Stimulated activated naive CD4-positive, alpha-beta T cell (primary cell): Measurements from ENCODE around the gene TSPAN17.

Experiments used
- DNase-seq, 6 experiments: peaks; one replicate each; lab custom pipeline; 2025; lab: John Stamatoyannopoulos, UW

Gene TSPAN17

GRCh38 chr5:176642675-176643490 is 4.4 kb upstream of the TSPAN17 start:
- DNase-seq, result no peak

DNA sequence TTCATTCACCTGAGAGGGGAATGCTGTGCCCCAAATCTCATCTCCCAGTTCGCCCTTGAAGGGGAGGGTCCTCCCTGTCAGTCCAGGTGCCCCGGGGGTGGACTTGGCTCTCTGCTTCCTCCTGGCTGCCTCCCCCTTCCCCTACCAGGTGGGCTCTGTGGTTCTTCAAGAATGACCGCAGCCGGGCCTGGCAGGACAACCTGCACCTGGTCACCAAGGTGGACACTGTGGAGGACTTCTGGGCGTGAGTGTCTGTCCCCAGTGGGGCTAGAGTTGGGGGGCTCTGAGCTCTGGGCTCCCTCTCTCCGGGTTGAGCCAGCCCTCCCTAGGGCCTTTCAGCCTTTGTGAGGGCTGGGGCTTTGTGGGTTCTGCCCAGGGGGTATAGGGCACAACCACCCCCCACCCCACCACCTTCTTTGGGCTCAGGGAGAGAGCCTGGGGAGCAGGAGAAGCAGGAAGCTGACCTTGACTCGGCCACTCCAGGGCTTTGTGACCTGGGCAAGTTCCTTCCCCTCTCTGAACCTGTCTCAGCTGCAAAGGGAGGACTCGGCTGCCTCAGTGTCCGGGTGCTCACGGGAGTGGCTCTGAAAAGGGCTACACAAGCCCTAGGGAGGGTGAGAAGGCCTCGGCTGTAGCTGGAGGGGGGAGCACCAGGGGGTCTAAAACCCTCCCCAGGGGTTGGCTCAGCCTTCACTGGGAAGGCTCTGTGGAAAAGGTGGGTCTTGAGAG is 3.6 kb upstream of the TSPAN17 start:
- DNase-seq, result no peak

- no peak for DNase-seq
Observed at GRCh38 chr5:176644294-176644693, 3.0 kb upstream of the TSPAN17 start.

- DNase-seq, result no peak
Observed at GRCh38 chr5:176644878-176645670, 2.2 kb upstream of the TSPAN17 start.

DNA sequence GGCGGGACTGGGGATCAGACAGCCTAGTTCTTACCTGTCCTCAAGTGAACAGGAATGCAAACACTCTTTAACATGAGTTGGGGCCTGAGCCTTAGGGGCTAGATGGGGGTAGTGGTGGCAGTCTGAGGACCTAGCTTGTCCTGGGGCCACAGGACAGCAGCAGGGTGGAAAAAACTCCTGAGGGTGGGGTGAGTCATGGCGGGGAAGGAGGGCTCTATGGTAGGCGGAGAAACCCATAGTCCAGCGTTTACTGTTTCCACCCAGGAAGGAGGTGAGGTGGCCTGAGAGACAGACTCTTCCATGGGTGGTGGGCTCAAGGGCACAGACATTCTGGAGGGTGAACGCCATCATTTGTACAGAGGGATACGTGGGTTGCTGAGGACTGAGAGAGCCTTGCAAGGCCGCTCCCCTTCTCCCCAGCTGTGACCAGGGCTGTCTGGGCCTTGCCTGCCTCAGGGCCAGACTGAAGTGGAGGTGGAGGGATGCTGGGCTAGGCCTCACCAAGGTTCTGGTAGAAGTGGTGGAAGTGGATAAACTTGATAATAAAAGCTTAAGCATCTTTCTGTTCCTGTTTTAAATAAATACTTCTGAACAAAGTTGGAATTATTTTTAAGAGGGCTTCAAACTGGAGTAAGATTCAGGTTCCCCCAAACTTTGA is 1.1 kb upstream of the TSPAN17 start:
- no peak for DNase-seq

DNA sequence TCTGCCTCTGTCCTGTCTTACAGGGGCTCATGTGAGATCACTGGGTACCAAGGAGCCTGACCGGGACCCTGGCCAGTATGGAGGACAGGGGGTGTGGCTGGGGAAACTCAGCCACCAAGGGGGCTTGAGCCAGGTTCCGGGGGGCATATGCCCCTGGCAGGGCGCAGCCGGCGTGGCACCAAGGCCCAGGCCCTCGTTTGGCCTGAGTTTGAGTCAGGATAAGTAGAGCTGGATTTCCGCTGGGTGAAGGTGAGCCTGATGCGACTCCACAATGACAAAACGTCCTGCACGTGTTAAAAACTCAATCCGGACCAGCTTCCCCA is 616 bp upstream of the TSPAN17 start:
- no peak for DNase-seq

DNA sequence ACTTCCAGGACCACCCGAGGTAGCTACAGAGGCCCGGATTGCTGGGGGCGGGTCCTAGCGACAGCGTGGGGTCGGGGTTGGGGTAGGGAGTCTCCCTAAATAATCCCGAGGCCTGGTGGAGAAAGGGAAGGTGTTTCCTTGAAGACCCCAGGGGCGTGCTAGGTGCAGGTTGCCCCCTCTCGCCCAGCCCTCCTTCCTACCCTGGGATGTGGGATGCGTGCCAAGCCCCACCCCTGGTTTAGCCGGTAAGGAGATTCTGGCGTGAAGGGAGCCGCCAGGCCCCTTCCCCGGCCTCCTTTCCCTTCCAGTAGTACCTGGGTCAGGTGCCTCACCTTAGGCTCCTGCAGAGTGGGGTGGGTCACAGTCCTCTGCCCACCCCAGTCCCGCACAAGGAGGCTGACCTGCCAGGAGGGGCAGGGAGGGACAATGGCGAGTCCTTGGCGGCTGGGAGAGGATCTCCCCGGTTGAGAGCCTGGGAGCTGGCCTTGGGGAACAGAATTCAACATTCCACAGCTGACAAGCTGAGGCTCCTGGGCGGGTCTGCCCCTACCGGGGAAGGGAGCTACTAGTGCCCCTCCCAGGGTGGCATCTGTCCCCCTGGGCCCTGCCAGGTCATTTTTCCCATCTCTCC is 674 bp downstream of the TSPAN17 start:
- peak in 2 of 6 experiments; percentile 24 to 43 for DNase-seq

- peak in 3 of 6 experiments; percentile 4 to 34 (median 15) for DNase-seq
Observed at GRCh38 chr5:176648474-176649194, 1.4 kb downstream of the TSPAN17 start.

- no peak for DNase-seq
Observed at GRCh38 chr5:176650354-176650884, 3.1 kb downstream of the TSPAN17 start.

DNA sequence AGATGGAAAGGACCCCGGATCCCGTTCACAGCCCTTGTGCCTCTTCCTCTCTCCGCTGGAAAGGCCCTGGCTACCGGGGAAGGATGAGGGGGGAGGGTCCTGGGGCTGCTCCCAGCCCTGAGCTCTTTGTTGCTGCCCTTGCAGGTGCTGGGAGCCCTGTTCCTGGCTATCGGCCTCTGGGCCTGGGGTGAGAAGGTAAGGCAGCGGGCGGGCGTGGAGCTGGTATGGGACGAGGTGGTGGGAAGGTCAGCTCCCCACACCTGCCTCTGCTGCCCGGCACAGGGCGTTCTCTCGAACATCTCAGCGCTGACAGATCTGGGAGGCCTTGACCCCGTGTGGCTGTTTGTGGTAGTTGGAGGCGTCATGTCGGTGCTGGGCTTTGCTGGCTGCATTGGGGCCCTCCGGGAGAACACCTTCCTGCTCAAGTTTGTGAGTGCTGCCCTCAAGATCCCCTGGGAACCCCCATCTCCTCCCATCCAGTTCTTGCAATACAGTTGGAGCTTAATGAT is 4.2 kb downstream of the TSPAN17 start:
- no peak for DNase-seq

GRCh38 chr5:176652136-176652535 is 4.9 kb downstream of the TSPAN17 start:
- no peak for DNase-seq

- no peak for DNase-seq
Observed at GRCh38 chr5:176653401-176654385, 6.4 kb downstream of the TSPAN17 start.

GRCh38 chr5:176654856-176655255 is 7.6 kb downstream of the TSPAN17 start:
- no peak for DNase-seq

DNA sequence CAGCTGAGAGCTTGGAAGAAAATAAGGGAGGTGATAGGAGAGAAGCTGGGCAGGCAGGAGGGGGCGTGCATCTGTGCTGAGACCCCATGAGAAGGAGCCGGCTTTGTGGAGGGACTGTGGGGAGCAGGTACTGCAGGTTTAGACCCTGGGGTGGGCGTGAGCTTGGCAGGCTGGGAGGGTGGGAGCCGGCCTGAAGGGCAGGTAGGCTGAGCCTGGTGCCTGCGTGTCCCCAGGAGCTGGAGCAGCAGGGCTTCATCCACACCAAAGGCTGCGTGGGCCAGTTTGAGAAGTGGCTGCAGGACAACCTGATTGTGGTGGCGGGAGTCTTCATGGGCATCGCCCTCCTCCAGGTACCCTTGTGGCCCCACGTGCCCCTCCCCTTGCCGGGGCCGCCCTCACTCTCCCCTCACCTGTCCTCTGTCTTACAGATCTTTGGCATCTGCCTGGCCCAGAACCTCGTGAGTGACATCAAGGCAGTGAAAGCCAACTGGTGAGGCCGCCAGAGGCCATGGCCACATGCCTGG is 9.2 kb downstream of the TSPAN17 start:
- no peak for DNase-seq

GRCh38 chr5:176658007-176658599 is 10.8 kb downstream of the TSPAN17 start:
- DNase-seq, result peak; percentile 27 to 60 (median 52)

DNA sequence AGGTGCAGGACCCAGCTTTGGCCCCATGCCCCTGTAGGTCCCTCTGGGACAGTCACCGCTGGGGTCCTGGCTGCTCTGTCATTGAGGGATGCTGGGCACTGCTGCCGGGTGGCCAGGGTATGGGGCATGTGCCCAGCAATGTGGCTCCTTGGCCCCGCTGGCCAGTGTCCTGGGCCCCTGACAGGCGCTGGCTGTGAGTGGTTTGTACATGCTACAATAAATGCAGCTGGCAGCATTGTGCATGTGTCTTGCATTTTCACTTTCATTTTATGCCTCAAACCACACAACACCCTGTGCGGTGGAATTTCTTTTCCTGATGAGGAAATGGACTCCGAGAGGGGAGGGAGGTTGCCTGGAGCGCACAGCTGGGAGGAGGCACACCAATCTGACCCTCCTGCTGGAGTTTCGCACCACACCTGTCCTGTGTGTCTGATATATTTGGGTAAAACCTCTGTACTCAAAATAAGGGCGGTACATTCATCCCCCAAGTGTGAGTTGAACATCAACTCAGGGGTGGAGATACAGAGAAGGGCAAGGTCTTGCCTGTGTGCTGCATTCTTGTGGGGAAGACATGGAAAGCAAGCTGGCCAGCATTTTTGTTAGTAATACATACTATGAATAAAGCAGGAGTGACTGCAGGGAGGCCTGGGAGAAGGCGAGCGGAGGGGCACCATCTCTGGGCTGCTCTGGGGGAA is 11.7 kb downstream of the TSPAN17 start:
- peak in 3 of 6 experiments; percentile 25 to 40 (median 28) for DNase-seq

DNA sequence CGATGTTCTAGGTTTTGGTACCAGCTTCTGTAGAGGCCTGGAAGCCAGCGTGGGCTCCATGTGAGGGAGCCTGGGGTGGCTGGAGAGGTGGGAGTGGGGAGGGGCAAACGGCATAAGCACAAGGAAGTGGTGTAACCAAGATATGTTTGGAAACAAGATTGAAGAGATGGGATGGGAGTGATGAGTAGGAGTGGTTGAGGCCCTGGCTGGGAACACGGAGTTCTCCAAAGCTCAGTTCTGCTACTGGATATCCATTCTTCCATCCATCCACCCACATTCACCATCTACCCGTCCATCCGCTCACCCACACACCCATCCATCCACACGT is 12.2 kb downstream of the TSPAN17 start:
- DNase-seq, result no peak

DNA sequence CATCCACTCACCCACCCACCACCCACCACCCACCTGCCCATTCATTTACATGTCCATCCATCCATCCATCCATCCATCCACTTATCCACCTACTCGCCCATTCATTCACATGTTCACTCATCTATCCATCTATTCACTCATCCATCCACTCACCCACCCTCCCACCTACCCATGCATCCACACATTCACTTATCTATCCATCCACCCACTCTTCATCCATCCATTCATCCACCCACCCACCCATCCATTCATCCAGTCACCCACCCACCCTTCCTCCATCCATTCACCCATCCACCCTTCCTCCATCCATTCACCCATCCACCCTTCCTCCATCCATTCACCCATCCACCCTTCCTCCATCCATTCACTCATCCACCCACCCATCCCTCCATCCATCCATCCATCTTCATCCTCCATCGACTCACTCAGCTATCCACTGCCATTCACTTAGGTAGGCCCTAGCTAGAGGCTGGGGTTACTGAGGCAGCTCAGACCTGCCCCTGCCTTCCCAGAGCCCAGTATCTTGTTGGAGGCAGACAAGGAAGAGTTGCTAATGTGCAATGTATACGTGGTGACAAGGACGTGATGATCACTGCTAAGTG is 12.7 kb downstream of the TSPAN17 start:
- DNase-seq, result no peak
